ENCODE data around the gene CYYR1.

The CYYR1 gene

DNA sequence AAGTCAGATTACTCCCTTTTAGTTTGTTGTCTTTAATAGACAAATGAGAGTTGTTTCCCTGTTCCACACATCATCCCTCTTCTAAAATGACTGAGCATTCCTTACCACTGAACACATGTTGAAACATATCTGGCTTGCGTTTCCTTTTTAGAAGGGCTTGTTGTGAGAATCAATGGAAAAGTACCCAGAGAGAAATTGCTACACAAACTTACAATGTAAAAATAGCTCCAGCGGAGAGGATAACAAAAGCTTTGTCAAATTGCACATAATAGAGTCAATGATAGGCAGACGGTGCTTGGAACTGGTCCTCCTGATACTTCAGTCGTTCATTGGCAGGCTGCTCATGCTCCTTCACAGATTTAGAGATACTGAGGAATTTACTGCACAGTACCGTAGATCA lies 123.9 kb downstream of the CYYR1 start:
- Histone ChIP-seq H3K27ac (no peak overlapping the region), H3K4me3 (ENCODE audit: low read depth, low read length) (no peak overlapping the region), H3K36me3 (no peaks in the 10 kb centered on the region), H3K27me3 (ENCODE audit: insufficient read depth, low read depth, severe bottlenecking) (no peaks in the 10 kb centered on the region), H3K9me3 (ENCODE audit: severe bottlenecking) (no peaks in the 10 kb centered on the region)
- TF ChIP-seq, protein P1, sequence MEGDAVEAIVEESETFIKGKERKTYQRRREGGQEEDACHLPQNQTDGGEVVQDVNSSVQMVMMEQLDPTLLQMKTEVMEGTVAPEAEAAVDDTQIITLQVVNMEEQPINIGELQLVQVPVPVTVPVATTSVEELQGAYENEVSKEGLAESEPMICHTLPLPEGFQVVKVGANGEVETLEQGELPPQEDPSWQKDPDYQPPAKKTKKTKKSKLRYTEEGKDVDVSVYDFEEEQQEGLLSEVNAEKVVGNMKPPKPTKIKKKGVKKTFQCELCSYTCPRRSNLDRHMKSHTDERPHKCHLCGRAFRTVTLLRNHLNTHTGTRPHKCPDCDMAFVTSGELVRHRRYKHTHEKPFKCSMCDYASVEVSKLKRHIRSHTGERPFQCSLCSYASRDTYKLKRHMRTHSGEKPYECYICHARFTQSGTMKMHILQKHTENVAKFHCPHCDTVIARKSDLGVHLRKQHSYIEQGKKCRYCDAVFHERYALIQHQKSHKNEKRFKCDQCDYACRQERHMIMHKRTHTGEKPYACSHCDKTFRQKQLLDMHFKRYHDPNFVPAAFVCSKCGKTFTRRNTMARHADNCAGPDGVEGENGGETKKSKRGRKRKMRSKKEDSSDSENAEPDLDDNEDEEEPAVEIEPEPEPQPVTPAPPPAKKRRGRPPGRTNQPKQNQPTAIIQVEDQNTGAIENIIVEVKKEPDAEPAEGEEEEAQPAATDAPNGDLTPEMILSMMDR (IDR thresholded peaks at IDR 0.05; ENCODE audit: low read depth, low read length), result no peak
- DNase-seq, result no peak

DNA sequence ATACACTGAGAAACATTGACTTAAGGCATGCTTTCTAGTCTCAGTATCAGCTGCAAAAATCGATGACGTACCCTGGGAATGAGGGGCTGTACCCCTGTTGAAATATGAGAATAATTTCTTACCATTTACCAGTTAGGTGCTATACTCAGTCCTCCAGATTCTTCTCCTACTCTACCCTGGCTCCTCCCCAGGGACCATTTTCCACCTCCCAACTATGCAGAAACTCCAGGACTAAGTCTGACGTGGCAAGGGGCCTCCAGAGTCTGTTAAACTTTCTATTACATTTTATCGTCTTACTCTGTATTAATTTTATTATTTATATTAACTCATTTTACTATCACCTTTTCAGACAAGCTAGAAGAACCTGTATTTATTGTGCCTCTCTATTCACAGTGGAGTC lies 124.3 kb downstream of the CYYR1 start:
- TF ChIP-seq, protein P1 (IDR thresholded peaks at IDR 0.05; ENCODE audit: low read depth, low read length), result no peak
- Histone ChIP-seq H3K27ac (no peak overlapping the region), H3K9me3 (ENCODE audit: severe bottlenecking) (no peaks in the 10 kb centered on the region), H3K4me3 (ENCODE audit: low read depth, low read length) (no peak overlapping the region), H3K36me3 (no peaks in the 10 kb centered on the region), H3K27me3 (ENCODE audit: insufficient read depth, low read depth, severe bottlenecking) (no peaks in the 10 kb centered on the region)
- DNase-seq, result no peak

DNA sequence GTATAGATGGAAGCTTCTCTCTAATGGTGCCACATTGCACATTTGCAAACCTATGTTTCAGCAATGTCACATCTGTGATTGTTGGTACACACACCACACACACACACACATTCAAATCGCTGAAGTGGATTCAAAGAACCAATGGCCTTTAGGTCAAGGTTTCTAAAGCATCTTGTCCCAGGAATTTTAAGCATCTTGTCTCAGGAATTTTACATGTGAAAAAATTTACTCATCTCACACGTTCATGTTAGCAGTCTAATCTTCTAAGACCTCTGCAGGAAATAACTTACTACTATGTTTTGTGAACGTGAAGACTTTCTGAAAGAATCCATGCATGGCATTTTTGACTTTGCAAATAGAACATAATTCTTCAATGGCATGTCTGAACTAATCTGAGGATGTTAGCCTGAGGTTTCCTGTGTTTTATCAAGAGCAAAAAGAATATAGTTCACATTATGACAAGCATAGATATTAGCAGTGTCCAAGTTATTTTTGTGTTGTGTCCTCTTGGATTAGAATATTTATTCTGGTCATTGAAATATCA lies 125.1 kb downstream of the CYYR1 start:
- no peak for DNase-seq
- Histone ChIP-seq H3K9me3 (ENCODE audit: severe bottlenecking) (no peaks in the 10 kb centered on the region), H3K36me3 (no peaks in the 10 kb centered on the region), H3K27ac (no peak overlapping the region), H3K27me3 (ENCODE audit: insufficient read depth, low read depth, severe bottlenecking) (no peaks in the 10 kb centered on the region), H3K4me3 (ENCODE audit: low read depth, low read length) (no peak overlapping the region)
- TF ChIP-seq, protein P1 (IDR thresholded peaks at IDR 0.05; ENCODE audit: low read depth, low read length), result no peak

DNA sequence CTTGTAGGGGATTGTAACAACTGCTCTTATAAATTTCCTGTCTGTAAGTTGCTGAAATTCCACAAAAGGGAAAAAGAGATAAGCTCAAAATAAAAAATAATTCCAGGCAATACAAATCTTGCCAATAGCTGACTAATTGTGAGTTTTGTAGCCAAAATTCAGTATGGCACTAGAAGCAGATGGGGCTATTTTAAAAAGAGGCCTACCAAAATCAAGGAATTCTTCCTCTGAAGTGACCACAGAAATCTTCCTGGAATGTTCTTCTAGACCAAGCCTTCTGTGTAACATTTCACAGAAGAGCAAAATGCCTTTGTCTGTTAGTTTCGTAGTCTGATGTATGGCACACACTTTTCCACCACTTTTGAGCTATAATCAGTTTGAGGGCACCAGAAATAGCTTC lies 127.6 kb downstream of the CYYR1 start:
- no peak for DNase-seq
- H3K9me3 ChIP-seq (ENCODE audit: severe bottlenecking), result peaks cover 7% of the 10 kb centered on the region
- H3K36me3 ChIP-seq, result no peaks in the 10 kb centered on the region
- H3K27me3 ChIP-seq (ENCODE audit: insufficient read depth, low read depth, severe bottlenecking), result no peaks in the 10 kb centered on the region
- TF ChIP-seq, protein P1 (IDR thresholded peaks at IDR 0.05; ENCODE audit: low read depth, low read length), result no peak
- no peak overlapping the region for H3K27ac ChIP-seq
- no peak overlapping the region for H3K4me3 ChIP-seq (ENCODE audit: low read depth, low read length)

DNA sequence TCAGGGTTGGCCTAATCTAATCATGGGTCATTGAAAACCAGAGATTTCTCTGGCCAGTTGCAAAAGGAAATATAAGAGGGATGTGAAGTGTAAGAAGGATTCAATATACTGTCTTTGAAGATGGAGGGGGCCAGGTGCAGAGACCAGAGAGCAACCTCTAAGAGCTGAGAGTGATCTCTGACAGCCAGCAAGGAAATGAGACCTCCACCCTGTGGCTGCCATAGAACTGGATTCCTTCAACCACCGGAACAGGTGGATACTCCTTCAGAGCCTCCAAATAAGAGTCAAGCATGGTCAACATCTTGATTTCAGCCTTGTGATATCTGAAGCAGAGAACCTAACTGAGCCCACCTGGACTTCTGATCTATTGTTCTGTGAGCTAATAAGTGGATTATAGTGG lies 128.4 kb downstream of the CYYR1 start:
- no peak for DNase-seq
- H3K36me3 ChIP-seq, result no peaks in the 10 kb centered on the region
- H3K9me3 ChIP-seq (ENCODE audit: severe bottlenecking), result peaks cover 8% of the 10 kb centered on the region
- no peaks in the 10 kb centered on the region for H3K27me3 ChIP-seq (ENCODE audit: insufficient read depth, low read depth, severe bottlenecking)
- TF ChIP-seq, protein P1 (IDR thresholded peaks at IDR 0.05; ENCODE audit: low read depth, low read length), result no peak
- H3K27ac ChIP-seq, result no peak overlapping the region
- no peak overlapping the region for H3K4me3 ChIP-seq (ENCODE audit: low read depth, low read length)

DNA sequence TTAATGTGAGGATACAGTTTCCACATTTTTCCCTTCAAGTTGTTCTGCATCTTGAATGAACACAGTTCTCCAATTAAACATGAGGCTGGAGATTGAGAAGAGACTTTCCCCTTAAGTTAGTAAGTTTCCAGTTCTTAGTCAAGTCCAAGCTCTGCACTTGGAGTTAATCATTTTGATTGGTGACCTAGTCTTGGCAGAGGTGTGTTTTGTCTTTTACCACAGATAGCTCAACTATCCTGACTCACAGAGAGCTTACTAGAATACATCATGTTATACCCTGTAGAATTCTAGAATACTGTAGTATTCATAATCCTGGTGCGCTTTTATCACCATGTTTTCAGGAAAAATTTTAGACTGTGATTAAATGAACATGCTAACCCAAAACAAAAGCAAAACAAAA lies 129.2 kb downstream of the CYYR1 start:
- Histone ChIP-seq H3K4me3 (ENCODE audit: low read depth, low read length) (no peak overlapping the region), H3K27me3 (ENCODE audit: insufficient read depth, low read depth, severe bottlenecking) (no peaks in the 10 kb centered on the region), H3K9me3 (ENCODE audit: severe bottlenecking) (peaks cover 8% of the 10 kb centered on the region), H3K27ac (no peak overlapping the region), H3K36me3 (no peaks in the 10 kb centered on the region)
- TF ChIP-seq, protein P1 (IDR thresholded peaks at IDR 0.05; ENCODE audit: low read depth, low read length), result no peak
- DNase-seq, result no peak
